ENCODE measurements around the gene SLC22A8.

GRCh38 chr11:62999156-62999555 is 16.5 kb downstream of the SLC22A8 start:
- no peak for TF ChIP-seq EZH2 (IDR thresholded peaks at IDR 0.05; ENCODE audit: insufficient read depth, poor library complexity, severe bottlenecking)
- TF ChIP-seq EZH2phosphoT487 (IDR thresholded peaks at IDR 0.05; ENCODE audit: insufficient read depth, low read depth), result no peak

All from GM23248 (cell line).